GM12878 (cell line): ENCODE measurements around the gene PIP4K2B. TPM values are rescaled to one million over a fixed set of nuclear protein-coding genes. Genes with fewer than 3 reads are reported as not detected.

Experiments
- BCLAF1 ChIP-seq: fragments of 450-650 bp; IDR thresholded peaks from 2 replicates; pipeline ENCODE4 v1.6.1; 2017; ENCODE audit warnings: antibody characterized with exemption, mild to moderate bottlenecking, moderate library complexity
- BHLHE40 ChIP-seq, 2 experiments: fragments of 450-650 bp in 1 of 2; IDR thresholded peaks; 2 replicates each; pipeline ENCODE4 v1.6.1; 2011 to 2017; ENCODE audit warnings: low read depth in 2 of 2, borderline replicate concordance in 1 of 2, improper control_type of control experiment in 1 of 2, low read length in 1 of 2, mild to moderate bottlenecking in 1 of 2
- CBX3 ChIP-seq: fragments of 200-600 bp; sonication (generic); IDR thresholded peaks from 2 replicates; pipeline ENCODE4 v1.6.1; 2016; ENCODE audit warnings: low read depth, borderline replicate concordance
- CHD2 ChIP-seq: IDR thresholded peaks from 2 replicates; pipeline ENCODE4 v1.6.1; 2011; ENCODE audit warnings: low read depth, low read length, improper control_type of control experiment, borderline replicate concordance
- CREM ChIP-seq: IDR thresholded peaks from 2 replicates; pipeline ENCODE4 v1.6.1; 2014; ENCODE audit warnings: antibody characterized with exemption, low read depth
- E4F1 ChIP-seq: fragments of 450-650 bp; IDR thresholded peaks from 2 replicates; pipeline ENCODE4 v1.6.1; 2018; ENCODE audit warnings: borderline replicate concordance, mild to moderate bottlenecking; ENCODE audit not compliant: partially characterized antibody
- EED ChIP-seq: sonication (generic); IDR thresholded peaks from 2 replicates; pipeline ENCODE4 v1.6.1; 2016; ENCODE audit warnings: antibody characterized with exemption, low read depth
- EGR1 ChIP-seq, 2 experiments: IDR thresholded peaks; 1 replicate in 1 of 2; 2 replicates in 1 of 2; pipeline ENCODE4 v1.6.1; 2011 to 2012; ENCODE audit warnings: low read depth in 2 of 2, low read length in 2 of 2, borderline replicate concordance in 1 of 2, mild to moderate bottlenecking in 1 of 2, moderate library complexity in 1 of 2
- GATAD2B ChIP-seq: fragments of 450-650 bp; conservative IDR thresholded peaks from 2 replicates; pipeline ENCODE4 v1.6.1; 2017; ENCODE audit warnings: low read depth, mild to moderate bottlenecking, moderate library complexity
- IRF3 ChIP-seq: fragments of 450-650 bp; IDR thresholded peaks from 2 replicates; pipeline ENCODE4 v1.6.1; 2014; ENCODE audit warnings: mild to moderate bottlenecking
- IRF4 ChIP-seq: IDR thresholded peaks from 2 replicates; pipeline ENCODE4 v1.6.1; 2011; ENCODE audit warnings: low read depth, low read length
- JUND ChIP-seq: IDR thresholded peaks from 2 replicates; pipeline ENCODE4 v1.6.1; 2012; ENCODE audit warnings: low read depth, mild to moderate bottlenecking, low read length, improper control_type of control experiment, moderate library complexity
- NKRF ChIP-seq: fragments of 450-650 bp; conservative IDR thresholded peaks from 2 replicates; pipeline ENCODE4 v1.6.1; 2017; ENCODE audit warnings: mild to moderate bottlenecking, moderate library complexity
- PKNOX1 ChIP-seq: fragments of 450-650 bp; IDR thresholded peaks from 2 replicates; pipeline ENCODE4 v1.6.1; 2016; ENCODE audit warnings: mild to moderate bottlenecking
- POLR2AphosphoS5 ChIP-seq: IDR thresholded peaks from 2 replicates; pipeline ENCODE4 v1.6.1; 2011; ENCODE audit warnings: mild to moderate bottlenecking, low read length, inconsistent platforms
- SMC3 ChIP-seq: IDR thresholded peaks from 2 replicates; pipeline ENCODE4 v1.6.1; 2011; ENCODE audit warnings: low read length, improper control_type of control experiment, borderline replicate concordance
- SP1 ChIP-seq: IDR thresholded peaks from one replicate; pipeline ENCODE4 v1.6.1; 2011; ENCODE audit warnings: low read depth, low read length
- TARDBP ChIP-seq: IDR thresholded peaks from 2 replicates; pipeline ENCODE4 v1.6.1; 2016; ENCODE audit warnings: borderline replicate concordance
- ZZZ3 ChIP-seq: IDR thresholded peaks from 2 replicates; pipeline ENCODE4 v1.6.1; 2011; ENCODE audit warnings: low read depth; ENCODE audit not compliant: control insufficient read depth, insufficient read length
- polyA plus RNA-seq, 11 experiments: library from polyadenylated mRNA; depleted of rRNA in 4 of 11; unstranded in 6 of 11; stranded (reverse) in 5 of 11; fragments of >200 nt; fragmentation: Nextera tagmentation in 4 of 11; fragmentation: Illumina TruSeq in 1 of 11; extraction: Ambion mirVana in 4 of 11; extraction: Trizol in 1 of 11; gene quantifications; 1 replicate in 1 of 11; 2 replicates in 10 of 11; pipeline versions ENCODE4 v1.2.1 to v1.2.3, GENCODE V29; 2011 to 2016; ENCODE audit warnings: inconsistent platforms in 2 of 11, missing spikeins in 2 of 11, low read depth in 1 of 11
- total RNA-seq, 4 experiments: library from RNA; depleted of rRNA in 3 of 4; stranded (reverse); fragments of >200 nt in 3 of 4; fragmentation: Illumina TruSeq in 1 of 4; extraction: Trizol in 1 of 4; gene quantifications; 2 replicates each; pipeline versions ENCODE4 v1.2.1 to v1.2.3, GENCODE V29; 2013 to 2021

PIP4K2B gene
- total and polyA plus RNA-seq, 10 of the 15 experiments (the other 5 are each of a cell fraction or from before 2014, with no cell fraction given): 3.8 to 30.3 (median 18.2) TPM

GRCh38 chr17:38799501-38800236 is at the start of gene PIP4K2B (continued):
- peak; percentile 97 for TF ChIP-seq JUND
- TF ChIP-seq EGR1 (IDR thresholded peaks at IDR 0.05; ENCODE audit: borderline replicate concordance in 1 of 2, low read depth in 2 of 2, low read length in 2 of 2): peak; percentile 53 to 94
- TF ChIP-seq NKRF: no peak; the same call in 1 of the 2 replicates
- TF ChIP-seq ZZZ3: no peak
- no peak for TF ChIP-seq CBX3
- peak; percentile 81 for TF ChIP-seq POLR2AphosphoS5
- TF ChIP-seq SMC3: no peak
- peak; percentile 46 for TF ChIP-seq GATAD2B
- peak; percentile 92 to 94 for TF ChIP-seq BHLHE40 (IDR thresholded peaks at IDR 0.05; ENCODE audit: borderline replicate concordance in 1 of 2, low read depth in 2 of 2, low read length in 1 of 2)
- TF ChIP-seq TARDBP: peak; percentile 23; the same call in 1 of the 2 replicates
- TF ChIP-seq IRF3: no peak
- TF ChIP-seq CHD2: peak; percentile 32; the same call in 1 of the 2 replicates
- TF ChIP-seq SP1: peak; percentile 86
- TF ChIP-seq IRF4: no peak
- peak; percentile 9; the same call in 1 of the 2 replicates for TF ChIP-seq PKNOX1
- TF ChIP-seq CREM: peak; percentile 45; the same call in 1 of the 2 replicates
- peak; percentile 84 for TF ChIP-seq EED
- TF ChIP-seq BCLAF1: peak; percentile 85
- TF ChIP-seq E4F1: peak; percentile 70
